Suprapubic skin (tissue), 4 donors: ENCODE results near the gene LRRC32. TPM values are rescaled to one million over a fixed set of nuclear protein-coding genes. Genes with fewer than 3 reads are reported as not detected.

Experiments
- DNase-seq, 2 donors: peaks; one replicate each; pipeline ENCODE4 v3.0.0-alpha.2; 2019; ENCODE audit warnings: low spot score in 2 of 2
- H3K27ac ChIP-seq: fragments of 200-600 bp; sonication (generic); one replicate; pipeline ENCODE4 v1.5.1; 2019
- H3K27me3 ChIP-seq: fragments of 200-600 bp; sonication (generic); one replicate; pipeline ENCODE4 v1.5.1; 2019
- H3K36me3 ChIP-seq: fragments of 200-600 bp; sonication (generic); one replicate; pipeline ENCODE4 v1.5.1; 2019
- H3K4me1 ChIP-seq: fragments of 200-600 bp; sonication (generic); one replicate; pipeline ENCODE4 v1.5.1; 2019
- H3K4me3 ChIP-seq: fragments of 200-600 bp; sonication (generic); one replicate; pipeline ENCODE4 v1.5.1; 2019; ENCODE audit warnings: mild to moderate bottlenecking
- H3K9me3 ChIP-seq: fragments of 200-600 bp; sonication (generic); one replicate; pipeline ENCODE4 v1.5.1; 2019
- CTCF ChIP-seq, 2 donors: fragments of 200-600 bp in 1 of 2; fragments of 450-650 bp in 1 of 2; sonication (generic) in 1 of 2; IDR thresholded peaks; one replicate each; pipeline ENCODE4 v1.5.1; 2016 to 2019; ENCODE audit warnings: antibody characterized with exemption in 2 of 2, mild to moderate bottlenecking in 1 of 2, moderate library complexity in 1 of 2
- EP300 ChIP-seq: sonication (generic); formaldehyde crosslinking; IDR thresholded peaks from one replicate; pipeline ENCODE4 v1.6.1; 2017; ENCODE audit warnings: antibody characterized with exemption
- POLR2A ChIP-seq, 2 donors: fragments of 450-650 bp; IDR thresholded peaks; one replicate each; pipeline ENCODE4 v1.6.1; 2017; ENCODE audit warnings: antibody characterized with exemption in 2 of 2, mild to moderate bottlenecking in 2 of 2, moderate library complexity in 2 of 2
- POLR2AphosphoS5 ChIP-seq, 3 donors: sonication (generic); formaldehyde crosslinking; IDR thresholded peaks; one replicate each; pipeline ENCODE4 v1.6.1; 2017; ENCODE audit warnings: antibody characterized with exemption in 3 of 3
- WGBS: methylation state at CpG from one replicate; pipeline ENCODE4 v1.1.5; 2018; 5-methylcytosine and 5-hydroxymethylcytosine counted together
- total RNA-seq, 4 donors: library from RNA; depleted of rRNA; stranded (reverse); fragments of >200 nt; gene quantifications; one replicate each; pipeline ENCODE4 v1.1.0, GENCODE V29; 2016

Gene LRRC32
- total RNA-seq, 4 donors from 2014 or later, result 10.4 to 23.2 (median 17.5) TPM

GRCh38 chr11:76684516-76684915 is 14.0 kb upstream of the LRRC32 start:
- no peaks in the 10 kb centered on the region for H3K36me3 ChIP-seq
- no peak overlapping the region for H3K27ac ChIP-seq
- 98% methylated on average over 4 of the region's 5 CpGs for WGBS
- H3K27me3 ChIP-seq, result no peaks in the 10 kb centered on the region
- no peaks in the 10 kb centered on the region for H3K9me3 ChIP-seq
- DNase-seq, result no peak
- no peak overlapping the region for H3K4me3 ChIP-seq
- H3K4me1 ChIP-seq, result peaks cover 2% of the 10 kb centered on the region
- TF ChIP-seq POLR2AphosphoS5 (IDR thresholded peaks at IDR 0.05), result no peak
- TF ChIP-seq POLR2A (IDR thresholded peaks at IDR 0.05), result no peak
- no peak for TF ChIP-seq EP300
- no peak for TF ChIP-seq CTCF (IDR thresholded peaks at IDR 0.05)

- Histone ChIP-seq H3K9me3 (no peaks in the 10 kb centered on the region), H3K27ac (no peak overlapping the region), H3K36me3 (no peaks in the 10 kb centered on the region), H3K4me1 (peaks cover 2% of the 10 kb centered on the region), H3K4me3 (no peak overlapping the region), H3K27me3 (no peaks in the 10 kb centered on the region)
- 96% methylated on average over 7 of the region's 7 CpGs for WGBS
- TF ChIP-seq CTCF (IDR thresholded peaks at IDR 0.05) (no peak), POLR2AphosphoS5 (IDR thresholded peaks at IDR 0.05) (no peak), EP300 (no peak), POLR2A (IDR thresholded peaks at IDR 0.05) (no peak)
- DNase-seq, result no peak
Observed at GRCh38 chr11:76683161-76684095, 12.9 kb upstream of the LRRC32 start.

- DNase-seq, result no peak
- no peaks in the 10 kb centered on the region for H3K9me3 ChIP-seq
- WGBS, result no CpG with 5 or more reads among the region's 2 CpGs
- H3K4me3 ChIP-seq, result no peak overlapping the region
- TF ChIP-seq EP300 (no peak), POLR2AphosphoS5 (IDR thresholded peaks at IDR 0.05) (no peak), CTCF (IDR thresholded peaks at IDR 0.05) (no peak), POLR2A (IDR thresholded peaks at IDR 0.05) (no peak)
- no peak overlapping the region for H3K27ac ChIP-seq
- no peaks in the 10 kb centered on the region for H3K27me3 ChIP-seq
- H3K36me3 ChIP-seq, result no peaks in the 10 kb centered on the region
- peaks cover 2% of the 10 kb centered on the region for H3K4me1 ChIP-seq
Observed at GRCh38 chr11:76682684-76683083, 12.1 kb upstream of the LRRC32 start.

- Histone ChIP-seq H3K4me1 (peaks cover 2% of the 10 kb centered on the region), H3K4me3 (no peak overlapping the region), H3K9me3 (no peaks in the 10 kb centered on the region), H3K36me3 (no peaks in the 10 kb centered on the region), H3K27me3 (no peaks in the 10 kb centered on the region), H3K27ac (no peak overlapping the region)
- TF ChIP-seq POLR2A (IDR thresholded peaks at IDR 0.05), result no peak
- WGBS, result 93% methylated on average over 2 of the region's 2 CpGs
- no peak for DNase-seq
Observed at GRCh38 chr11:76682106-76682505, 11.6 kb upstream of the LRRC32 start.

GRCh38 chr11:76680518-76681425 is 10.2 kb upstream of the LRRC32 start:
- no peak for TF ChIP-seq POLR2AphosphoS5 (IDR thresholded peaks at IDR 0.05)
- TF ChIP-seq POLR2A (IDR thresholded peaks at IDR 0.05), result no peak
- peak; percentile 37 to 74 for TF ChIP-seq CTCF (IDR thresholded peaks at IDR 0.05)
- no peak for TF ChIP-seq EP300
- peaks cover 2% of the 10 kb centered on the region for H3K4me1 ChIP-seq
- no peak overlapping the region for H3K27ac ChIP-seq
- peak in 1 of 2 donors; percentile 84 for DNase-seq
- no peaks in the 10 kb centered on the region for H3K9me3 ChIP-seq
- H3K36me3 ChIP-seq, result no peaks in the 10 kb centered on the region
- H3K4me3 ChIP-seq, result no peak overlapping the region
- WGBS, result 51% methylated on average over 15 of the region's 22 CpGs
- H3K27me3 ChIP-seq, result no peaks in the 10 kb centered on the region
